HG02884 (cell line): ENCODE results near the gene DPP7.
"Not testable (repeated sequence)": the region's sequence is repeated elsewhere in the genome, so short reads cannot be mapped to it uniquely, and the experiment has no call there.

Source experiments
- ATAC-seq: cut with Tn5 transposase; IDR thresholded peaks from one replicate; pipeline ENCODE4 v1.9.1; 2021; ENCODE audit warnings: mild to moderate bottlenecking, moderate library complexity; ENCODE audit not compliant: unreplicated experiment

Gene DPP7

DNA sequence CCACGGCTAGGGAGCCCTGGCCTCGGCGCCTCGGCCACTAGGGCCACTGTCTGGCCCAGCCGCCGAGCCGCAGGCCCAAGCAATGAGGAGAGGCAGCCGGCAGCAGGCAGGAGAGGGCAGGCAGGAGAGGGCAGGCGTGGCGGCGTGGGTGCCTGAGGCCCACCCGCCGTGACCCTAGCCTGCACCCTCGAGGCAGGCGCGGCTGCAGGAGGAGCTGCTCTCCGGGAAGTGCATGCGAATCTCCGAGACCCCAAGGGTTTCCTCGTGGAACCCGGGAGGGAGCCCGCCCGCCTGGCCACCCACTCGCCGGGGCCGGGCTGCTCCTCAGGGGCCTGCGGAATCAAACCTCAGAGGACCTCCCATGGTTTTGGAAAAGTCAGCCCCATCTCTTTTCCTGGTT is 33.7 kb upstream of the DPP7 start:
- no peak for ATAC-seq

DNA sequence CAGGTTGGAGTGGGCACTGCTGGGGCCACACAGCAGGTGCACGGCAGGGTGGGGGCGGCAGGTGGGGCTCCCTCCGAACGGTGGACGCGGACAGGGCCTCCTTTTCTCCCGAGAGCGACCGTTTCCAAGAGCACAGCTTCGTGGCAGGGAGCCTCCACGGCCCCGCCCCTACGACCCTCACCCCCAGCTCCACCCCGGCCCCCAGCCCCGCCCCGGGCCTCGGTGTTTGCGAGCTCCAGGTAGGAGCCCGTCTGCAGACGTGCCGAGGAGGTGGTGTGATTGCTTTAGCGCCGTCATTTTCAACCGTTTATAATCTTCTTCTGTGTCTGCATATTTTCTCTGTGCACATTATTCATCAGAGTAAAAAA is 33.2 kb upstream of the DPP7 start:
- no peak for ATAC-seq

DNA sequence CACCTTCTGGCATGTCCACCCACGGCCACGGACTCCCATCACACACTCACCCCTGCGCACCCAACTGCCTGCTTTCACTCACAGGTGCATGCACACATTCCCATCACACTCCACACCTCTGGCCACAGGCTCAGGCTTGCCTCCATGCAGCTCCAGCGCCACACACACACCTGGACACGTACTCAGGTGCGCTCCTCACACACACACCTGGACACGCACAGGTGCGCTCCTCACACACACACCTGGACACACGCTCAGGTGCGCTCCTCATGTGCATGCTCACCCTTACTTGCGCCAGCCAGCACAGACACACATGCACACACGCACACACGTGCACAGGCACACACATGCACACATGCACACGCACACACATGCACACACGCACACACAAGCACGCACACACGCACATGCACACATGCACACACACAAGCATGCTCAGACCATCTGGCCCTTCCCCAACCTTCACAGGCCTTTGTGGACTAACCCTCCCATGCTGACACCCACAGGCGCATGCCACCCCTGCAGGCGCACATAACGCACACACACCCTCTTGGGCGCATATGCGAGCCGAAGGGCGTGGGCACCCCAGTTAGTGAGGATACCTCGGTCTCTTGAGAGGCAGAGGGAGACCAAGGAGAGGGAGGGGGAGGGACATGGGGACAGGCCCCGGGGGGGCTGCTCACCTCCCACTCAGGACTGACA is 32.7 kb upstream of the DPP7 start:
- no peak for ATAC-seq

DNA sequence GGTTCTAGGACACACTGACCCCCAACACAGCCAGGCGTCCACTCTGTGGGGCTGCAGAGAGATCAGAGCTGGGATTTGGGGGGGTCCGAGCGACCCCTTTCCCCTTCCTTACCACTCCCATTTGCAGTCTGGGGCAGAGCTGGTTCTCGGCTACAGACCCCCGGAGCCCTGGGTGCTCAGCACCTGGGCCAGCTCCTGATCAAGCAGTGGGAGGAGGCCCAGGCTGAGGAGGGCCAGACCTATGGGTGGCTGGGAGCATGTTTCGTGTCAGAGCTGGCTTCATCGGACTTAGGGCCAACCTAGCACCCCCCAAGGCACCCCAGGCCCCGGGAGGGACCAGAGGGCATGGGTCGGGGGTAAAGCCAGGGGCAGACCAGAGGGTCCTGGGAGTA is 32.0 kb upstream of the DPP7 start:
- no peak for ATAC-seq

DNA sequence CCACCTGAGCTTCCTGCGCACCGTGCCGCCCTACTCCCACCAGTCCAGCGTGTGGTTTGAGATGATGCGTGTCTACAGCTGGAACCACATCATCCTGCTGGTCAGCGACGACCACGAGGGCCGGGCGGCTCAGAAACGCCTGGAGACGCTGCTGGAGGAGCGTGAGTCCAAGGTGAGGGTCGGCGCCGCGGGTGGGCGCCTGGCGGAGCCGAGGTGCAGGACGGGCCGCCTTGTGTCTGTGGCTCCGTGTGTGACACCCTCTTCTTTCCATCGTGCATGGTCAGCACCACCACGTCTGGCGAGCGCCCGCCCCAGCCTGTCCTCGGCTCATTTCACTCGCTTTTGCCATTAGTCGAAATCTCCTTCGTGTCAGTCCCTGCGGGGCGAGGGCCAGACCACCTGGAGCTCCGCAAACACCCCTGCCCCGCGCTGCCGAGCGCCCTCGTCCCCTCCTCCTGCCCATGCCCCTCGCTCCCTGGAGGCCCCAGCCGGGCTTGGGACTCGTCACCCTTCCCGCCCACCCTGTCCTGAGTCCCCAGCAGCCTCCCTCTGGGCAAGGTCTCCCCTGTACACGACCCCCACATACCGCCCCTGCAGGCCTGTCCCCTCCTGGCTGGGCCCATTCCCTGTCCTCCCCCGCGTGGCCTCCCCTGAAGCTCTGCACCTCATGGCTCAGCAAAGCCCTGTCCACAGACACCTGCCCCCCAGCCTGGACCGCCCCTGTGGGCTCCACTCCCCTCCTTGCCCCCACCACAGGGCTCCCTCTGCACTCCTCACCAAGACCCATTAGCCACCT is 31.4 kb upstream of the DPP7 start:
- ATAC-seq = no peak

DNA sequence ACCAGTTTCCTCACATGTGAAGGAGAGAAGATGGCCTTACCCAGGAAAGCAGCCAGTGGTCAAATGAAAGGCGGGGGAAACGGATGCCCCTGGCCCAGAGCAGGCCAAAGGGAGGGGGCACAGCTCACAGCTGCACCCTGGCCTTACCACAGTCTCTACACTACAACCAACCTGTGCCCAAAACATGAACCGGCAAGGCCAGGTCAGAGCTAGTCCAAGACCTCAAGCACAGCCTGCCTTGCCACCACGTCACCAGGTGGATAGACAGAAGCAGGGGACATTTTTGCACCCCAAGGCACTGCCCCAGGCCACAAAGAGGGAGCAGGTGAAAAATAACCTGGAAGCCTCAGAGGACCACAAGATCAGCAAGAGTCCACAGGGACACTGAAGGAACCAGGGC is 28.9 kb upstream of the DPP7 start:
- ATAC-seq = no peak

DNA sequence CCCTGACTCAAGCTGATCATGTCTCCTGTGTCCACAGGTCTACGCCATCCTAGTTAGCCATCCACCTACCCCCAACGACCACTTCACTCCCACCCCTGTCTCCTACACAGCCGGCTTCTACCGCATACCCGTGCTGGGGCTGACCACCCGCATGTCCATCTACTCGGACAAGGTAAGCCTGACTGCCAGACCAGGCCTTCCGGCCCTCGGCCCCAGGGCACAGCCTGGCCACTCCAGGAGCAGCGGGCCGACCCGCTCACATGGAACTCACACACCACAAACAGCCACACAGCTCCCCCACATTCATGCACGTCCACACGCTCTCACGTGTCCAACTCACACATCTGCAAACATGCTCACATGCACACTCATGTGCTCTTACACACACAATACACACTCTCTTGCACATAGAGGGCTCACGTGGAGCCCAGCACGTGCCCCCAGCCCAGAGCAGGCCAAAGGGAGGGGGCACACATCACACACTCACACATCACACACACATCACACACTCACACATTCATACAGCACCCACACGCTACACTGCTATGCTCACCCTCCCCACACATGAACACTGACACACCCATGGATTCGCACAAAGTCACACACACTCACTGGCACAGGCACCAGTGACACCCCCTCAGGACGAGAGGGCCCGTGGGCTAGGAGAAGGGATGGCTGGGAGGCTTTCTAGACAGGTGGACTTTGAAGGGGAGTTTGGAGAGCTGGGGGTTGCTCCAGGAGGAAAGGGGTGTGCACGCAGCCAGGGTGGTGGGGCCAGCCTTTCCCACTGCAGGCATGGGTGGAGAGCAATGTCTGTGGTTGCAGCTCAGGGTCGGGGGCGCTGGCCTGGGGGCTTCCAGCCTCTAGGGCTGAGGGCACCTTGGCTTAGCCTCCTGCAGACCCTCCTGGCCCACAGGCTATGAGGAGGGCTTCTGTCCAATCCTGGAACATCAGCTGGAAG is 27.7 kb upstream of the DPP7 start:
- ATAC-seq = no peak

DNA sequence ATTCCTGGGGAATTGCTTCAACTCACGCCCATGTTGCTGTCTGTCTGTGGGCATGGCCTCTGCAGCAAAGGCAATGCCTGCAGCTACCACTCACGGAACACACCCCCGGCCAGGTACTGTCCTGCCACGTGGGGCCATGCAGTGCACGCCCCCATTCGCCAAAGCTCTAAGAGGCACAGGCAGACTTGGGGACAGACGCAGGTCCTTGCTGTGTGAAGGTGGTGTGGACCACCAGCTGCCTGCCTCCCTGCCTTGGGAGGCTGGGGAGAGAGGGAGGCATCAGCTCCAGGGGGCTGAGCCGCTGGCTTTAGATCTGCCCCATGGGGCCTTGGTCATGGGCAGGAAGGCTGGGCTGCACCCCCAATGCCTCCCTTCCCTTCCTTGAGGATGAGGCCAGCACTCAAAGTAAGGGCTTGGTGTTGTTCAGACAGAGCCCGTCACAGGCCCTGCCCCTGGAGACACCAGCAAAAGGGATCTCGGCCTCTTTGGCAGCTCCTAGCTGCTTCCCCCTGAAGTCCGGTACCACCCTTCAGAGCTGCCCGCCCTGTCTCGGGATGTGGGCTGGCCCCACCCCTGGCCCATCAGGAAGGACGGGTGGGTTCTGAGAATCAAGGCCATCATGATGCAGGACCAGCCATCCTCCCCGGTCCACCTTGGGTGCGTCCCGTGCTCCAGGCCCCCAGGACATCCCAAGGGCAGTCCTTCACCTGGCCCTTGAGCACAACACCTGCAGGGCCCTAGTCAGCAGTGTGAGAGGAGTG is 26.7 kb upstream of the DPP7 start:
- ATAC-seq = no peak

DNA sequence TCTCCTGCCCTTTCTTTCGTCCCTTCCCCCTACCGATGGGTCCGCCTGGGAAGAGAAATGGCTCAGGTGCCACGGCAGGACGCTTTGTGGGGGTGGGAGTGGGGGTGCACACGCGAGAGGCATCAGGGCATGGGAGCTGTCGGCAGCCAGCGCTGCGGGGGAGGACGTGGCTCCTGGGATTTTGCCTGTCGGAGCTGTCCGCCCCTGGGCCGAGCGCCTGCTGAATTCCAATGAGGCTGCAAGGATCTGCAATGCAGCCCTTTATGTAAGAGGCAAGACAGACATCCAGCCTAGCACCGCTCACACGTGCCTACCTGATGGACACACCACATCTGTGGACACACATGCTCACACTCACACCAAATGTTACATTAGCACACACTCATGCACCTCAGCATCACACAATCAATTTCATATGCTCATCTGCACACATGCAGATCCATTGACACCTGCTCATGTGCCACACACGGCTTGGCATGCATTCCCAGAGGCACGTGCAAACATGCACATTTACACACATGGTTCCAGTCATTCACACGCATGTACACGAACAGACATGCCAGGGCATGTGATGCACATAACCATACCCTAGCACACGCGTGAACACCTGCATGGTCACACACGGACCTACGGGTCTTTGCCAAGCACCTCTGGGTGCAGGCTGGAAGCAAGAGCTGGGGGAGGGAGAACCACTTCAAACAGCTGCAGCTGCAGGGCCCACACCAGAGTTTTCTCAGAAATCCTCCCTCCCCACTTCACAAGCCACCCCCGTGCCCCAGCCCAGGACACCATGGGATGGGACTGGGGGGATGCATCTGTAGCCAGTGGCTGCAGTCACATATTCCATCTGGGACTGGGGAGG is 25.8 kb upstream of the DPP7 start:
- no peak for ATAC-seq

DNA sequence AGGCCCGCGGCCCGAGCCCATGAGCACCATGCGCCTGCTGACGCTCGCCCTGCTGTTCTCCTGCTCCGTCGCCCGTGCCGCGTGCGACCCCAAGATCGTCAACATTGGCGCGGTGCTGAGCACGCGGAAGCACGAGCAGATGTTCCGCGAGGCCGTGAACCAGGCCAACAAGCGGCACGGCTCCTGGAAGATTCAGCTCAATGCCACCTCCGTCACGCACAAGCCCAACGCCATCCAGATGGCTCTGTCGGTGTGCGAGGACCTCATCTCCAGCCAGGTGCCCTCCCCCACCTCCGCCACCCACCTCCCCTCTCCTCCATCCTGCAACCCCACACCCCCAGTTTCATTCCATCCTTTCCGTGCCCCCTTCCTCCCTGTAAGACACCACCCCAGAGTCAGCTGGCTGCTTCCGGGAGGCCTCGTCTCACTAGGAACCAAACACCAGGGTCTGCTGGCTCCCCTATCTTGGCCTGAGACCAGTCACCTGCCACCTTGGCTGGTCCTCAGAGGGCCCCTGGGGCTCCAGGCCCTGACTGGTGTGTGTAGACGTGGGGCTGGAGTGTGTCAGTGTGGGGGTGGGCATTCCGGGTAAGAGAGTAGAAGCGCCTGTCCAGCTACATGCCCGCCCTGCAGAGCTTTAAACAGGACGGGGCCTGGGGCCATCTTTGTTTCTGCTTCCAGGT is 25.1 kb upstream of the DPP7 start:
- ATAC-seq = no peak

DNA sequence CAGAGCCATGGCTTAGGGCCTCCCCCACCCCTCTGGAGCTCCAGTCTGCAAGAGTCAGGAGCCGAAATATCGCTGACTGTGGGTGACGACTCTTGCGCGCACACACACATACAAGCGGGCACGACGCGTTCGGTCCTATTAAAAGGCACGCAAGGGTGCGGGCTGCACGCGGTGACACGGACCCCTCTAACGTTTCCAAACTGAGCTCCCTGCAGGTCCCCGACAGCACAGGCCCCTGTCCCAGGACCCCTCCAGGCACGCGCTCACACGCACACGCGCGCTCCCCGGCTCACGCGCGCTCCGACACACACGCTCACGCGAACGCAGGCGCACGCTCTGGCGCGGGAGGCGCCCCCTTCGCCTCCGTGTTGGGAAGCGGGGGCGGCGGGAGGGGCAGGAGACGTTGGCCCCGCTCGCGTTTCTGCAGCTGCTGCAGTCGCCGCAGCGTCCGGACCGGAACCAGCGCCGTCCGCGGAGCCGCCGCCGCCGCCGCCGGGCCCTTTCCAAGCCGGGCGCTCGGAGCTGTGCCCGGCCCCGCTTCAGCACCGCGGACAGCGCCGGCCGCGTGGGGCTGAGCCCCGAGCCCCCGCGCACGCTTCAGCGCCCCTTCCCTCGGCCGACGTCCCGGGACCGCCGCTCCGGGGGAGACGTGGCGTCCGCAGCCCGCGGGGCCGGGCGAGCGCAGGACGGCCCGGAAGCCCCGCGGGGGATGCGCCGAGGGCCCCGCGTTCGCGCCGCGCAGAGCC is 24.4 kb upstream of the DPP7 start, which contains the start of gene GRIN1:
GRIN1 (plus strand) TSS at position 433 of the 746 bp plus-strand sequence. CDS start 333 bp downstream, outside the sequence.
- no peak for ATAC-seq

DNA sequence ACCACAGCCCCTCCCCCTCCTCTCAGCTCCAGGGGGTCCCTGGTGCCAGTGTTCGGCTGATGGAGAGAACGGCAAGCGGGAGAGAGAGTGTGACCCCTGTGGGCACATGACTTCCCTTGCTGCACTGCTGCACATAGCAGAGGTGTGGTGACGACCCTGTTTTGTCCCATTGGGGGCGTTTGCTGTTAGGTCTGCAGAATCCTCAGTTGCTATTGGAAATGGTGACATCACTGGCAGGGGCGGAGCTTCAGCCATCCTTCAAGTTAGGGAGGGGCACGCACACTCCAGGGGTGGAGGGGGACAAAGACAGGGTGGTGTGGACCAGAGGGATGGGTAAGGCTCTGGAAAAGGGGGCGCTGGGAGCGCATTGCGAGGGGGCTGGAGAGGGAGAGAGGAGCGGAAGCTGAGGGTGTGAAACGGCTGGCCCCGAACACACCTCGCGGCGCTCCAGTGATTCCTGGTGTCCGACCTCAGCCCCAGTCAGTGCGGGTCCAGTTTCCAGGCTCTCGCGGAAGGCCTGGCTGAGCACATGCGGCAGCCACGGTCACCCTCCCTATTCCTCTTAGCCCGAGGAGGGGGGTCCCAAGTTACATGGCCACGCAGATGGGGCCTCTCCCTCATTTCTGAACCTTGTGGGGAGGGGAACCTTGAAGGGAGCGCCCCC is 23.7 kb upstream of the DPP7 start:
- no peak for ATAC-seq

DNA sequence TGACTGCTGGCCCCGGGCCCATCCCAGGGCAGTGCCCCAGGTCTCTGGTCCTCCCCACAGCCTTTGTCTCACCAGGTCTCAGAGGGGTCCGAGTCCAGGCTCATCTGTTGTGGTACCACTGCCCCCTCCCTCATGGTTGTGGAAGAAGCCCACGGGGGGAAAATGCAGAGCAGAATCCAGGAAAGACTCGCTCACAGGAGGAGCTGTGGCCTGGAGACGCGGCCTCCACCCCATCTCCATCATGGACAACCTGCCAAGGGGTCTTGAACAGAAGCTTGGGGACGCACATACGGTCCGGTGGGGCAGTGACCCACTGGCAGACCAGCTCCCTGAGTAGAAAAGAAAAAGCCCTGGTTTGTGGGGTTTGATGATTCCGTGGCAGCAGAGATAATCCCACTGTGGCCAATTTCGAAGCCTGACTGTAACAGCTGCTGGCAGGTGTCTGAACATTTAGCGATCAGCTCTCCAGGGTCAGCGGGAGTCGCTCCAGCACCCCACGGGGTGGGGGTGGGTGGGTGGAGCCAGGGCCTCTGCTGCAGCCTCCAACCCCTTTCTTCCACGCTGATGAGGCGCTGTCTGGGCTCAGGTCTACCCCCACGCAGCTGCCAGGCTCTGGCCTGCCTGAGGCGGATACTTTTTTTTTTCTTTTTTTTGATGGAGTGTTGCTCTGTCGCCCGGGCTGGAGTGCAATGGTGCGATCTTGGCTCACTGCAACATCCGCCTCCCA is 22.5 kb upstream of the DPP7 start:
- no peak for ATAC-seq

DNA sequence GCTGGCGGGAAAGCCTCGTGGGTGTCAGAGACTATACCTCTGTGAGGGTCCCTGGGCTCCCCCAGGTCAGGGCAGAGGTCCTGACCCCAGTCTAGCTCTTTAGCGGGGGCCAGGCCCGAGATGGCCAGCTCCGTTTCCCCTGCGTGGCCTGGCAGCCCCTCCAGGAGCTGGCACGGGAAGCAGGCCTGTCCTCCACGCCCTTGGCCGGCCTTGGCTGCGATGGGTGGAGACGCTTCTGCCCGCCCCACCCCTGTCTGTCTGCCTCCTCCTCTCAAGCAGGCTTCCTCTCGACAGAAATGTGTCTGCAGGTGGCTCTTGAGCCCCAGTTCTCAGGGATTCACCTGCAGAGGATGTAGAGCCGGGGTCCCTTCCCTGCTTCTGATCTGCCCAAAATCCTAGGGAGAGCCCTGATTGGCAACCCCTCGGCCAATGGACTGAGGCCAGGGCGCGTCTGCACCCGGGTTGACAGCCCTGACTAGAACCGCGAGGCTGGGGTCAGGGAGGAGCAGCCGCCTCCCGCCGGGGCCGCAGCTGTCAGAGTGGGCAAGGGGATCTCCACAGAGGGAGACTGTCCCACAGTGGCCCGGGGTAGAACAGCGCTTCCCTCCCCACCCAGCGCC is 21.8 kb upstream of the DPP7 start:
- ATAC-seq = no peak

DNA sequence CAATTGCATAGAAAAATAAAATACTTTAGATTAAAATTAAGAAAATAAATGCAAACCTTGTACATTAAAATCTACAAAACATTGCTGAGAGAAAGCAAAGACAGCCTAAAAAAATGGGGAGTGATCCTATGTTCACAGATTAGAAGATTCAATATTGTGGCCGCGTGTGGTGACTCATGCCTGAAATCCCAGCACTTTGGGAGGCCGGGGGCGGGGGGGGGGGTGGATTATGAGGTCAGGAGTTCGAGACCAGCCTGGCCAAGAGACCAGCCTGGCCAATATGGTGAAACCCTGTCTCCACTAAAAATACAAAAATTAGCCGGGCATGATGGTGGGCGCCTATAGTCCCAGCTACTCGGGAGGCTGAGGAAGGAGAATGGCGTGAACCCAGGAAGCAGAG is 20.6 kb upstream of the DPP7 start:
- ATAC-seq = not testable (repeated sequence)

DNA sequence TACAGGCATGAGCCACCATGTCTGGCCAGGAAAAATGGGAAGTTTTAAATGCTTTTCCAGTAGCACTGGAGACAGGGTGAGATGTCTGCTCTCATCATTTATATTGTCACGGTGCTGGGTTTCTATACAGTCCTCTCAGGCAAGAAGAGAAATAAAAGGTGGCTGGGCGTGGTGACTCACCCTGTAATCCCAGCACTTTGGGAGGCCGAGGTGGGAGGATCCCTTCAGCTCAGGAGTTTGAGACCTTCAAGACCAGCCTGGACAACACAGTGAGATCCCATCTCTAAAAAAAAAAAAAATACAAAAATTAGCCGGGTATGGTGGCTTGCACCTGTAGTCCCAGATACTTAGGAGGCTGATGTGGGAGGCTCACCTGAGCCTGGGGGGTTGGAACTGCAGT is 19.7 kb upstream of the DPP7 start:
- no peak for ATAC-seq
